IMR-90 (cell line): Measurements from ENCODE around the gene GPR75.

Experiments
- BHLHE40 ChIP-seq: fragments of 150-350 bp; IDR thresholded peaks from 2 replicates; pipeline ENCODE4 v1.6.1; 2016; ENCODE audit warnings: mild to moderate bottlenecking, low read depth, low read length
- CHD1 ChIP-seq: IDR thresholded peaks from 2 replicates; pipeline ENCODE4 v1.6.1; 2012; ENCODE audit warnings: low read depth, low read length, improper control_type of control experiment
- CTCF ChIP-seq: conservative IDR thresholded peaks from 2 replicates; pipeline ENCODE4 v1.5.1; 2012; ENCODE audit warnings: mild to moderate bottlenecking, low read depth, low read length, improper control_type of control experiment
- ELK1 ChIP-seq: fragments of 150-350 bp; IDR thresholded peaks from 2 replicates; pipeline ENCODE4 v1.6.1; 2016; ENCODE audit warnings: low read depth, mild to moderate bottlenecking, low read length, moderate library complexity, borderline replicate concordance
- FOS ChIP-seq: fragments of 150-350 bp; IDR thresholded peaks from 2 replicates; pipeline ENCODE4 v1.6.1; 2016; ENCODE audit warnings: low read depth, low read length
- MXI1 ChIP-seq: IDR thresholded peaks from 2 replicates; pipeline ENCODE4 v1.6.1; 2012; ENCODE audit warnings: low read depth, mild to moderate bottlenecking, low read length, moderate library complexity, borderline replicate concordance
- POLR2A ChIP-seq: IDR thresholded peaks from 2 replicates; pipeline ENCODE4 v1.6.1; 2012; ENCODE audit warnings: mild to moderate bottlenecking, low read depth, low read length
- RAD21 ChIP-seq: IDR thresholded peaks from 2 replicates; pipeline ENCODE4 v1.6.1; 2012; ENCODE audit warnings: low read length, improper control_type of control experiment
- SMC3 ChIP-seq: fragments of 150-350 bp; IDR thresholded peaks from 2 replicates; pipeline ENCODE4 v1.6.1; 2016; ENCODE audit warnings: low read depth, mild to moderate bottlenecking, antibody characterized with exemption, low read length, moderate library complexity

- TF ChIP-seq POLR2A (no peak), BHLHE40 (no peak), CTCF (no peak), SMC3 (no peak), ELK1 (no peak), FOS (no peak), CHD1 (no peak), RAD21 (no peak), MXI1 (no peak)
Measured at GRCh38 chr2:53848062-53848461, 11.7 kb downstream of the GPR75 start.
